Measurements from ENCODE around the gene ABCC8. TPM values are rescaled to one million over a fixed set of nuclear protein-coding genes. Genes with fewer than 3 reads are reported as not detected.
A peak's percentile ranks its signal among the peaks of the same experiment; 100 is the strongest.

The ABCC8 gene
- total and polyA plus RNA-seq, 2 donors (not counting 1 experiment from before 2014, with no cell fraction given) = 0.03 to 0.17 TPM

GRCh38 chr11:17389211-17389956 is 87.3 kb downstream of the ABCC8 start:
- peak overlapping the region; percentile 85 for H3K4me3 Mint-ChIP-seq
- H3K9me3 Mint-ChIP-seq (ENCODE audit: insufficient read depth) = no peaks in the 10 kb centered on the region
- peak; percentile 82 for TF ChIP-seq CTCF (IDR thresholded peaks at IDR 0.05)
- no peak for TF ChIP-seq EZH2 (IDR thresholded peaks at IDR 0.05; ENCODE audit: borderline replicate concordance, insufficient read depth, low read depth, low read length, poor library complexity, severe bottlenecking)
- Histone ChIP-seq H3K36me3 (replicated peaks in 1 of 2; ENCODE audit: control extremely low read depth in 1 of 2, control insufficient read depth in 1 of 2, extremely low read depth in 1 of 2, insufficient read depth in 2 of 2, low read length in 1 of 2) (no peaks in the 10 kb centered on the region), H3K79me2 (ENCODE audit: control insufficient read depth, insufficient read depth, low read length) (no peaks in the 10 kb centered on the region), H3K4me2 (replicated peaks; ENCODE audit: low read depth, low read length, poor library complexity, severe bottlenecking) (peak overlapping the region; percentile 99), H2AFZ (ENCODE audit: insufficient read depth, low read depth, low read length, poor library complexity, severe bottlenecking) (peak overlapping the region; percentile 94), H3K27ac (ENCODE audit: low read length in 2 of 2) (peak overlapping the region in 1 of 2 donors; percentile 29), H4K20me1 (ENCODE audit: control insufficient read depth, insufficient read depth, low read length, poor library complexity, severe bottlenecking) (no peaks in the 10 kb centered on the region), H3K4me3 (ENCODE audit: control extremely low read depth in 1 of 5, extremely low read depth in 1 of 5, insufficient read depth in 1 of 5, low read depth in 2 of 5, low read length in 4 of 5) (peak overlapping the region; percentile 16 to 90 (median 63)), H3K4me1 (ENCODE audit: control insufficient read depth in 2 of 2, insufficient read depth in 2 of 2, low read length in 2 of 2) (peaks cover 4 to 33% of the 10 kb centered on the region in 2 donors), H3K9me3 (ENCODE audit: control extremely low read depth in 1 of 3, control insufficient read depth in 2 of 3, insufficient read depth in 1 of 3, low read length in 2 of 3) (no peaks in the 10 kb centered on the region), H3K27me3 (replicated peaks in 1 of 4; ENCODE audit: control extremely low read depth in 1 of 4, control insufficient read depth in 3 of 4, insufficient read depth in 4 of 4, low read length in 3 of 4) (peaks cover 0 to 2% (median 0%) of the 10 kb centered on the region in 4 experiments), H3K9ac (ENCODE audit: low read length) (peak overlapping the region; percentile 73)
- peak; percentile 94 for ATAC-seq (ENCODE audit: low read depth)
- H3K27me3 Mint-ChIP-seq = peaks cover 5% of the 10 kb centered on the region
- POLR2A ChIA-PET = interaction anchor here (0.6 to 0.7 kb wide), 2 partner anchors 11 to 650 kb away, joined by 3 to 4 read pairs; no protein-coding TSS in a partner anchor
- peak; percentile 88 for DNase-seq
- peak overlapping the region; percentile 59 for H3K27ac Mint-ChIP-seq
- H3K4me1 Mint-ChIP-seq = peaks cover 16% of the 10 kb centered on the region
- intact Hi-C loops (cut with micrococcal nuclease) = loop anchor here (1.0 to 10.0 kb wide), 5 partner anchors 113 to 625 kb away; partner anchors contain the start of genes NUCB2, RPS13 and SERGEF
- CTCF ChIA-PET = interaction anchor here (0.7 to 5.4 kb wide), 8 partner anchors 10 to 651 kb away, joined by 3 to 31 read pairs (median 4); no protein-coding TSS in a partner anchor
- under 1% methylated on average over 26 of the region's 55 CpGs for WGBS (ENCODE audit: insufficient coverage)

All from B cell (primary cell).